DMS53 treated with DMSO at 0.1 percent for 48 hours (cell line): ENCODE data around the gene SRM.
"Not testable (repeated sequence)": the region's sequence is repeated elsewhere in the genome, so short reads cannot be mapped to it uniquely, and the experiment has no call there.

Experiments
- DNase-seq: peaks from one replicate; lab custom pipeline; 2025; ENCODE audit not compliant: unreplicated experiment; lab: John Stamatoyannopoulos, UW

SRM gene

DNA sequence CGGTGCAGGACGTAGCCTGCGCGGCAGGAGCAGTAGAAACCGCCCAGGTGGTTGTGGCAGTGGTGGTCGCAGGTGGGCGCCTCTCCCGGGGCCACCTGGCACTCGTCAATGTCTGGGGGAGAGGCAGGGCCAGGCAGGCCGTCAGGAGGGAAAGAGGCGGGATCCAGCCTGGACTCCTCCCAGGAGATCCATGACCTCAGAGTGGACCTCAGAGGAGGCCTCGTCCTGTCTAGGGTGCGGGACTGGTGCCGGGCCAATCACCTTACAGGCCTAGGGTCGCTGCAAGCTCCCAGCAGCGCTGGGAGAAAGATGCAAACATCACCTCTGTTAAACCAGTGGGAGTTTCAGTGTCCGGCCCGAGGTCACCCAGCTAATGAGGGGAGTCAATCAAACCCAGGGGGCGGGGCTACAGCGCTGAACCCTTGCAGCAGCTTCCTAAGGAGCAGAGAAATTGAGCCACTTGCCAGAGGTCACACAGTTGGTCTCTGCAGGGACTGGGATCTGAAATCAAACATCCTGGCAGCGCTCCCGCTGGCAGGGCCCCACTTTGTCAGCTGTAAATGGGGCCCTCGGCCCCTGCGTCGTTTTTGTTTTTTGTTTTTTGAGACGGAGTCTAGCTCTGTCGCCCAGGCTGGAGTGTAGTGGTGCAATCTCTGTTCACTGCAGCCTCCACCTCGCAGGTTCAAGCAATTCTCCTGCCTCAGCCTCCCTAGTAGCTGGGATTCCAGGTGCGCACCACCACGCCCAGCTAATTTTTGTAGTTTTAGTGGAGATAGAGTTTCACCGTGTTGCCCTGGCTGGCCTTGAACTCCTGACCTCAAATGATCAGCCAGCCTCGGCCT lies 14.2 kb downstream of the SRM start:
- no peak for DNase-seq

DNA sequence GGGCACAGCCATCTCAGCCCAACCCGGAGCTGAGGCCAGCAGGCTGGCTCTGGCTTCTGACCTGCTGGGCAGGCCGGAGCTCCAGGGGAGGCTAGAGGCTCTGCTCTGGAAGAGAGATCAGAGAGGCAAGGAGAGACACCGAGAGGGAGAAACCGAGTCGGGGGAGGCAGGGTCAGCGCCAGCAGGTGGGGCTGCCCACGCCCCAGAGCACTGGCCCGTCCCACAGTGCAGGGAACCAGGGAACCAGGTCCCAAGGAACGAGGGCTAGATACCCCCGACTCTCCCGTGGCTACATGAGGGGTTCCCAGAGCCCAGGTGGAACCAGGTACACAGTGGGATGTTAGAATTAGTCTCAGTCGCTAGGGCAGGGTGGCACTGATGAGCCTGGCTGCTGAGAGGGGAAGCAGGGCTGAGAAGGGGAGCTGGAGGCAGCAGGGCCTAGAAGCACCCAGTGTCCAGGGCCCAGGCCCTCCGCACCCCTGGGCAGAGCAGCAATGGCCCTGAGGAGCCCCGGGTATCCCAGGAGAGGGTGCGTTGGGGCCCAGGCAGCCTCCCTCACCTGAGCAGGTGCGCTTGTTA lies 14.9 kb downstream of the SRM start:
- DNase-seq = no peak

DNA sequence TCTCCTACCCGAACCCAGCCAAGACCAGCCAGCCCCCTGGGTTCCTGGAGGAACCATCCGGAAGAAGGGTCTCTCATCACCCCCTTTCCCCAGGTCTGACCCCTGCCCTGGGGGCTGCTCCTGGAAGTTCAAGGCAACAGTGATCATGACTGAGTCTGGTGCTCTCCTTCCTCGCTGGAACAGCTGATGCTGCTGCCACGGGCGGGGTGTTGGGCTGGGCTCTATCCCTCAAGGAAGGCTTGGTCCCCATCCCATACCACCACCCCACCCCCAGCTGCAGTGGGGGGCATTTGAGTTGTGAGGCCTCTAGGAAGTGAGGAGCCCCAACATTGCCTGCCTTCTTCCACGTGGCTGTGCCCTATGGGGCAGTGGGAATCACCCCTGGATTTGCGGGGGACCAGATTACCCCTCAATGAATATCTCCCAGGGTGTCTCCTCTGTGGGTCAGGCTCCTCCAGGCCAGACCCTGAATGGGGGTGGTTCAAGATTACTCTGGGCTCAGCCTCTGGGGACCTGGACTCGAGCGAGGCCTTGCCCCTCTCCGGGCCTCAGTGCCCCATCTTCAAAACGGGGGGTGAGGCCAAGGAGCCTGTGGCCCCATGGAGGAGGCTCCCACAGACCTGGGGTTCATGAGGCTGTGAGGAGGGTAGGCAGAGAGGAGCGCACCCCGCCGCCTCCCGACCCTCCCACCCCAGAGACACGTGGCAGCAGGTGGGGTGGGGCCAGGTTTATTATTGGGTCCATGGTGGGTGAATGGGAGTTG lies 15.6 kb downstream of the SRM start:
- DNase-seq = no peak

DNA sequence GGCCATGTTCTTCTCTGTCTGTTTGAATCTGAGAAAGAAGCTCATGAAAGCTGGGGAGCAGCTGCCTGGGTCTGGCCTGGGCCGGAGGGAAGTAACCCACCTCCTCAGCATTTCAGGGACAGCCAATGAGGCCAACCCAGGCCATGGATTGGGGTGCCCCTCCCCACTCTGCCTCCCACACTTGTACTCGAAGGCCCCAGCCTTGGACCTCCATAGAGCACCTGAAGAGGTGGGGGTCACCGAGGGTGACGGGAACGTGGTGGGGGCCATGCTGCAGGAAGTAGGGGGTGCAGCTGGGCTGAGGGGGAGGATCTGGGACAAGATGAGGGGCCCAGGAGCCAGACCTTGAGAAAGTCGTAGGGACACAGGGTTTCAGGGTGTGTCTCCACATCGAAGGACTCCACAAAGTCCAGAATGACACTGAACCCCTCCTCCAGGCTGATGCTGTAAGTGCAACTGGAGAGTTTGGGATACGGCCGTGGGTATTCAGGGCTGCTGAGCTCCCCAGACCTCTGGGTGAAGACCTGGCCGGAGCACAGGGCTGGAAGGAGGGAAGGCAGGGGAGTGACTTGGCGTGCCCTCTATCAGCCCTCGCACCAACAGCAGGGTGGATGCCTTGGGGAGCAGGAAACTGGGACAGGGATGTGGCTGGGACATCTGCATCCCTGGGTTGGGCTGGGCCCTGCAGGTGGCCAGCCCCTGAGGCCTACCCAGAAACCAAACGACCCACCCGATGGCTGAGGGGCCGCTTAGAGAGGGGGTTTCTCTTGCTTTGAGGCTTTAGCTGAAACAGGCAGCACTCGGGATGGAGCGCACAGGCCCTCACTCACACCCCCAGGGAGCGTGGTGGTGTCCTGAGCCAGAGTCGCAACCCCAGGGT lies 16.6 kb downstream of the SRM start:
- DNase-seq = no peak

DNA sequence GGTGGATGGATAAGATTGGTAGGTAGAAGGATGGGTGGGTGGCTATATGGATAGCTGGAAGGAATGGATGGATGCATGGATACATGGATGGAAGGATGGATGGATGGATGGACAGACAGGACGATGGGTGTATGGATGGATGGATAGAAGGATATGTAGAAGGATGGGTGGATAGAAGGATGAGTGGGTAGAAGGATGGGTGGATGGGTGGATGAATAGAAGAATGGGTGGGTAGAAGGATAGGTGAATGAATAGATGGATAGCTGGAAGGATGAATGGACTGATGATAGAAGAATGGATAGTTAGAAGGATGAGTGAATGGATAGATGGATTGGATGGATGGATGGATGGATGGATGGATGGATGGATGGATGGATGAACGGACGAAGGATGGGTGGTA lies 17.8 kb downstream of the SRM start:
- DNase-seq = no peak

DNA sequence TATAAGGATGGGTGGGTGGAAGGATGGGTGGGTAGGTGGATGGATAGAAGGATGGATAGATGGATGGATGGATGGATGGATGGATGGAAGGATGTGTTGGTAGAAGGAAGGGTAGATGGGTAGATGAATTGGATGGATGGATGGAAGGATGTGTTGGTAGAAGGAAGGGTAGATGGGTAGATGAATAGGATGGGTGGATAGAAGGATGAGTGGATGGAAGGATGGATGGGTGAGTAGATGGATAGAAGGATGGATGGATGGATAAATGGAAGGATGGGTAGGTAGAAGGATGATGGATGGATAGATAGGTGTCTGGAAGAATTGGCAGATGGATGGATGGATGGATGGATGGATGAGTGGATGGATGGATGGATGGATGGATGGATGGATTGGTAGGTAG lies 18.8 kb downstream of the SRM start:
- DNase-seq = no peak

DNA sequence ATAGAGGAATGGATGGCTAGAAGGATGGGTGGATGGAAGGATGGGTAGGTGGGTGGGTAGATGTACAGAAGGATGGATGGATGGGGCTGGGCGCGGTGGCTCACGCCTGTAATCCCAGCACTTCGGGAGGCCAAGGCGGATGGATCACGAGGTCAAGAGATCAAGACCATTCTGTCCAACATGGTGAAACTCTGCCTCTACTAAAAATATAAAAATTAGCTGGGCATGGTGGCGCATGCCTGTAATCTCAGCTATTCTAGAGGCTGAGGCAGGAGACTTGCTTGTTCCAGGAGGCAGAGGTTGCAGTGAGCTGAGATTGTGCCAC lies 19.8 kb downstream of the SRM start:
- DNase-seq = not testable (repeated sequence)

DNA sequence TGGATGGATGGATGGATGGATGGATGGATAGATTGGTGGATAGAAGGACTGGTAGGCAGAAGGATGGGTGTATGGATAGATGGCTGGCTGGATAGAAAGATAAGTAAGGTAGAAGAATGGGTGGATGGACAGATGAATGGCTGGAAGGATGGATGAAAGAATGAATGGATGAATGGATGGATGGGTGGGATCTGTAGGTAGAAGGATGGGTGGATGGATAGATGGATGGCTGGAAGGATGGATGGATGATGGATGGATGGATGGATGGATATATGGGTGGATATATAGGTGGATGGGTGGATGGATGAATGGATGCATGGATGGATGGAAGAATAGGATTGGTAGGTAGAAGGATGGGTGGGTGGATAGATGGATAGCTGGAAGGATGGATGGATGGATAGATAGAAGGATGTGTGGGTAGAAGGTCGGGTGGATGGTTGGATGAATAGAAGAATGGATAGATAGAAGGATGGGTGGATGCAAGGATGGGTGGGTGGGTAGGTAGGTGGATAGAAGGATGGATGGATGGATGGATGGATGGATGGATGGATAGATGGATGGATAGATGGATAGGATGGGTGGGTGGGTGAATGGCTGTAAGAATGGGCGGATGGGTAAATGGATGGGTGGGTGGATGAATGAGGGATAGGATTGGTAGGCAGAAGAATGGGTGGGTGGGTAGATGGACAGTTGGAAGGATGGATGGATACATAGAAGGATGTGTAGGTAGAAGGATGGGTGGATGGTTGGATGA lies 20.3 kb downstream of the SRM start:
- DNase-seq = no peak

DNA sequence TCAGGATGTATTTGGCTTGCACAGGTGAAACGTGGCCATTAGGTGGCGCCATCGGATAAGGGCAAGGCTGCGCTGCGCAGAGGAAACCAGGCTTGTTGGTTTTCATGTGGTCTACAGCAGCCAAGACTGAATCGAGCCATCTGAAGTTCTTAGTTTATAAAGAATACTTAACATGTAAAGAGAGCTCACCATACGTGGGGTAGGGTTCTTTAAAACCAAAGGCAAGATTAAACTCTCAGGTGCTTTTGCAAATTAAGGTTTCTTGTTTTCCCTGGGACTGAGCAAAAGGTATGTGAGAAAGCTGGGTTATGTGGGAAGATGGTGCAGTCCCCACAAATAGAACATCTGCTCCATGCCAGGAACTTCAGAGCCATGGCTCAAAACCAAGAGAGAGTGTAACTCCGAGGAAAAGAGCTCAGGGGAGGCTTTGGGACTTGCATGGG lies 22.1 kb downstream of the SRM start:
- DNase-seq = peak; percentile 79

DNA sequence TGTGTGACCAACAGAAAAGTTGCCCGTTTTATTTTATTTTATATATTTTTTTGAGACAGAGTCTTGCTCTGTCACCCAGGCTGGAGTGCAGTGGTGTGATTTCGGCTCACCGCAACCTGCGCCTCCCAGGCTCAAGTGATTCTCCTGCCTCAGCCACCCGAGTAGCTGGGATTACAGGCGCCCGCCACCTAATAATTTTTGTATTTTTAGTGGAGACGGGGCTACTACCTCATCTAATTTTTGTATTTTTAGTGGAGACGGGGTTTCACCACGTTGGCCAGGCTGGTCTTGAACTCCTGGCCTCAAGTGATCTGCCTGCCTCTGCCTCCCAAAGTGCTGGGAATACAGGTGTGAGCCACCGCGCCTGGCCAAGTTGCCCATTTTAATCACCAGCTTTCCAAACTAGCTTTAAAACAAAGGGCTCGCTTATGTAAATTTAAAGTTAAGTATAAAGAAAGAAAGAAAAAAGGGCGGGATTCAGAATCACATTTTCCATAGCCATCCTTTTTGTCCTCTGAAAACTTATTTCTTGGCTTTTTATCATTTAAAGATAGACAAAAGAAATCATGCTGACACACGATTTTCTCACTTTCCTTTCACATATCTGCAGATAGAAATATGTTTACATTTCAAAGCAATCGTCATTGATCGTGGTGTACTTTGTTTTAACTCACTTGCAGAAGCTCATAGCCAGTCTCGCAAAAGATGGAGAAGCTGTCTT lies 22.6 kb downstream of the SRM start:
- not testable (repeated sequence) for DNase-seq

DNA sequence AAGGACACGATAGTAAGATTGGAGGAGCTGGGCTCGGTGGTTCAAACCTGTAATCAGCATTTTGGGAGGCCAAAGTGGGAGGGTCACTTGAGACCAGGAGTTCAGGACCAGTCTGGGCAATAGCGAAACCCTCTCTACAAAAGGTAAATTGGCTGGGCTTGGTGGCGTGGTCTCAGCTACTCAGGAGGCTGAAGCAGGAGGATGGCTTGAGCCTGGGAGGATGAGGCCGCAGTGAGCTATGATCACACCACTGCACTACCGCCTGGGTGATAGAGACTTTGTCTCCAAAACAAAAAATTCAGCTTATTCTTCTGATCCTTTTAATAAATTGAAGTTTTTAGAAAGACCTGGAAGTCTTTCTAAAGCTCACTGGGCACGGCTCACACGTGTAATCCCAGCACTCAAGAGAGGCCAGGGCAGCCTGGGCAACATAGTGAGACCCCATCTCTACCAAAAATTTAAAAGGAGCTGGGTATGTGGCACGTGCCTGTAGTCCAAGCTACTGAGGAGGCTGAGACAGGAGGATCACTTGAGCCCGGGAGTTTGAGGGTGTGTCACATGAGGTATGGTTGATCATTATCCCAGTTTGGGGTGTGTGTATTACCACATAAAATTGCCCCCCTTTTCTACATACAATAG lies 28.1 kb downstream of the SRM start:
- DNase-seq = no peak

DNA sequence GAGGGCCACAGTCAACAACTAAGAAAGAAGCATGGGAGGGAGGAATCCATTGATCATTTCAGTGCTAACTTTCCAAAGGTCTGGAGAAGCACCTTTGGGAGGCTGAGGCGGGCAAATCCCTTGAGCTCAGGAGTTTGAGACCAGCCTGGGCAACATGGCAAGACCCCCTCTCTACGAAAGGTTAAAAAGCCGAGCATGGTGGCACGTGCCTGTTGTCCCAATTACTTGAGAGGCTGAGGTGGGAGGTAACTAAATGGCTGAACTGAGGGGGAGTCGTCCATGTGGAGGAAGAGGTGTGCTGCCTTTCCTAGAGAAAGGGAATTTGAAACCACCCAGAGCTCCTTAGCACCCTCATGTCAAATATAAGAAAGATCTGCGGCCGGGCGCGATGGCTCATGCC lies 29.0 kb downstream of the SRM start:
- DNase-seq = no peak

DNA sequence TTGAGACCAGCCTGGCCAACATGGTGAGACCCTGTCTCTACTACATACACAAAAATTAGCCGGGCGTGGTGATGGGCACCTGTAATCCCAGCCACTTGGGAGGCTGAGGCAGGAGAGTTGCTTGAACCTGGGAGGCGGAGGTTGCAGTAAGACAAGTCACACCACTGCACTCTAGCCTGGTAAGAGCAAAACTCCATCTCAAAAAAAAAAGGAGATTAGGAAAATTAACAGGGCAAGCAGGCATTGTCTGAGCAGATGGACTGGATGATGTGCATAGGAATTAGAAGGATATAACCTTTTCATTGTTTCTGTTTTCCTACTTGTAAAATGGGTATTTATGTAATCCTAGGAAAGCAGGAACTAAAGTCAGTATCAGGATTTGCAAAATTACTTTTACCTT lies 31.8 kb downstream of the SRM start:
- no peak for DNase-seq

DNA sequence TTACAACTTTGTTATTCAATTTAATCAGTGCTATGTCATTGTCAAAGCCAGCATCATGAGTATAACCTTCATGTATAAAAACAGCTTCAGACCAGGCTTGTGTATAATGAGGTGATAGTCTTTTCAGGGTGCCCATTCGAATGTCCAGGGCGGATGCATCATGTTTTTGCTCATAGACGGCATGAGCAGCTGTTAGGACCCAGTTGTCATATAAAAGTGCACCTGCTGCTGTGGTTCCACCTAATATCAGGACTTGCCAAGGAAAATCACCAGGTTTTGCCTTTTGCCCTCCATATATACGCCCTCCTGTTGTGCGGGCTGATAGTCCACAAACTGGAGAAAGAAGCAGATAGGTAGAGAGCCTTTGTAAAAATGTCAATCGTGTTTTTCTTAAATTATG lies 32.5 kb downstream of the SRM start:
- no peak for DNase-seq

DNA sequence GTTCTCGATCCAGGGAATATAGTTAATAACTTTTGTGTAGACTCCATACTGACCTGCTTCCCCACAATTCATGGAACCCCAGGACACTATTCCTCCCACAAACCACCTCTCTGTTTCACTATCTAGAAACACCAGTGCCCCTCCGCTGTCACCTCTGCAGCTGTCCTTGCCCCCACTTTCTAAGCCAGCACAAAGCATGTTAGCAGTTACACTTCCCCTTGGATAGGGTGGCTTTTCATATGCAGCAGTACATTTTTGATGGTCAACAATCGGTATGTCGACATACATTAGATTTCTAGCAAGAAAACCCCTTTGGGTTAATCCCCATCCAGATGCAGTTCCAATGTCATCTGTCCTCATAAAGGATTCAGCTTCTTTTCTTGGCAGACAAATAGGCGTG lies 32.9 kb downstream of the SRM start:
- no peak for DNase-seq

DNA sequence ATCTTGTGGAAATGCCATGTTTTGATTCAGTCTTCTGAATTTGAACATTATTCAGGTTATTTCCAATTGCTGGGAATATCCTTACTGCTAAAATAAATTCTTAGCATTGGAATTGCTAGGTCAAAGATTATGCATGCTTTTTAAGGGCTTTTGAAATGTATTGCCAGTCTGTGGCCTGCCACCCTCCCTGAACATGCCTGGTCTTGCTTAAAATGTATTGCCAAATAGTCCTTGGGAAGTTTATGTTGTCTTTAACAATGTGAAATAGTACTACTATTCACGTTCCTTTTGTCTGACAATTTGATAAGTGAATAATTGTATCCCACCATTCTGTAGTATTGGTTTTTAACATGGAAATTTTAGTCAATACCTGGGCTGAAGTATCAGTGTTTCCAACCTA lies 33.8 kb downstream of the SRM start:
- DNase-seq = no peak

DNA sequence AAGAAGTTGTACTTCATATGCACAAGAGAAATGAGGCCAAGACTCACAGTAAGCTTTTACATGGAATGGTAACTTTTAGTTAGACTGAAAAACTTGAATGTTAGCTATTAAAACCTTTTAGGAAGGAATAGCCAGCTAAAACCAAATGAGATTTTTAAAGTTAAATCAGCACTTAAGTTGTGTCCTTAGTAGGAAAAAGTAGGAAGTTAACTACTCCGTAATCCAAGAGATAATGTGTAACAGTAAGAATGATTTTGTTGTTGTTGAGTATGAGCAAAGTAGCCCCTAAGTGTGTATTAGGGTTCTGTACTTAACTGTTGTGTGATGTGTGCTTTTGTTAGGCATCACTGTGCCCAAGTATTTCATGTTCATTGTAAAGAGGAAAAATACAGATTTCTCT lies 34.2 kb downstream of the SRM start:
- no peak for DNase-seq

DNA sequence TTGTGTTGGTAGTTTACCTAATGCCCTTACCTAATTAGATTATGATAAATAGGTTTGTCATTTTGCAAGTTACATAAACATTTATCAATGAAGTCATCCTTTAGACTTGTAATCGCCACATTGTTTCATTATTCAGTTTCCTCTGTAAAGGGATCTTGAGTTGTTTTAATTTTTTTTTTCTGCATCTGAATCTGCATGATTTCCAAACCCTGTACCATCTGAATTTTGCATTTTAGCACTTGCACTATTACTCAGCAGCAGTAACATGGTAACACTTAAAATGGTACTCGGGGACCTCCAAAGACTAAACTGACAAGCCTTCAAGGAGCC lies 35.0 kb downstream of the SRM start:
- DNase-seq = no peak

DNA sequence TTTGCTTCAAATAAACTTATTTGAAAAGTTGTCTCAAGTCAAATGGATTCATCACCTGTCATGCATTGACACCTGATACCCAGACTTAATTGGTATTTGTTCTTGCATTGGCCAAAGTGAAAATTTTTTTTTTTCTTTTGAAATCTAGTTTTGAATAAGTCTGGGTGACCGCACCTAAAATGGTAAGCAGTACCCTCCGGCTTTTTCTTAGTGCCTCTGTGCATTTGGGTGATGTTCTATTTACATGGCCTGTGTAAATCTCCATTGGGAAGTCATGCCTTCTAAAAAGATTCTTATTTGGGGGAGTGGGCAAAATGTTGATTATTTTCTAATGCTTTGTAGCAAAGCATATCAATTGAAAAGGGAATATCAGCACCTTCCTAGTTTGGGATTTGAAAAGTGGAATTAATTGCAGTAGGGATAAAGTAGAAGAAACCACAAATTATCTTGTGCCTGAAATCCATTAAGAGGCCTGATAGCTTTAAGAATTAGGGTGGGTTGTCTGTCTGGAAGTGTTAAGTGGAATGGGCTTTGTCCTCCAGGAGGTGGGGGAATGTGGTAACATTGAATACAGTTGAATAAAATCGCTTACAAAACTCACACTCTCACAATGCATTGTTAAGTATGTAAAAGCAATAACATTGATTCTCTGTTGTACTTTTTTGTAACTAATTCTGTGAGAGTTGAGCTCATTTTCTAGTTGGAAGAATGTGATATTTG lies 35.5 kb downstream of the SRM start:
- no peak for DNase-seq
